ENCODE results near the gene DCN.

Gene DCN

GRCh38 chr12:91133871-91134270, 48.7 kb downstream of the DCN start:
- no peak for DNase-seq

- DNase-seq = no peak
Observed at GRCh38 chr12:91129662-91130362, 52.8 kb downstream of the DCN start.

- no peak for DNase-seq
Observed at GRCh38 chr12:91127751-91128150, 54.9 kb downstream of the DCN start.

GRCh38 chr12:91127306-91127705, 55.3 kb downstream of the DCN start:
- no peak for DNase-seq

- DNase-seq = no peak
Observed at GRCh38 chr12:91126516-91126915, 56.1 kb downstream of the DCN start.

- DNase-seq = no peak
Observed at GRCh38 chr12:91123236-91123916, 59.2 kb downstream of the DCN start.

- DNase-seq = no peak
Observed at GRCh38 chr12:91120781-91121180, 61.8 kb downstream of the DCN start.

- DNase-seq = no peak
Observed at GRCh38 chr12:91119089-91119488, 63.5 kb downstream of the DCN start.

GRCh38 chr12:91113621-91114020, 69.0 kb downstream of the DCN start:
- no peak for DNase-seq

- DNase-seq = no peak
Observed at GRCh38 chr12:91111366-91112325, 71.0 kb downstream of the DCN start, which contains the start of gene LUM. Gene LUM (minus strand): TSS chr12:91111494. CDS start chr12:91108979, 2,515 bp downstream.

GRCh38 chr12:91110311-91110924, 72.2 kb downstream of the DCN start:
- DNase-seq = no peak

GRCh38 chr12:91109581-91110310, 72.9 kb downstream of the DCN start:
- DNase-seq = no peak

GRCh38 chr12:91109148-91109564, 73.5 kb downstream of the DCN start:
- no peak for DNase-seq

- no peak for DNase-seq
Observed at GRCh38 chr12:91108196-91108755, 74.3 kb downstream of the DCN start.

- DNase-seq = no peak
Observed at GRCh38 chr12:91106283-91106682, 76.3 kb downstream of the DCN start.

GRCh38 chr12:91105807-91106206, 76.8 kb downstream of the DCN start:
- no peak for DNase-seq

- no peak for DNase-seq
Observed at GRCh38 chr12:91104812-91105466, 77.7 kb downstream of the DCN start.

GRCh38 chr12:91103624-91104023, 79.0 kb downstream of the DCN start:
- DNase-seq = no peak

GRCh38 chr12:91103101-91103500, 79.5 kb downstream of the DCN start:
- DNase-seq = no peak

- no peak for DNase-seq
Observed at GRCh38 chr12:91100906-91101305, 81.7 kb downstream of the DCN start.

GRCh38 chr12:91099836-91100235, 82.8 kb downstream of the DCN start:
- no peak for DNase-seq
